T-helper 1 cell (primary cell): ENCODE results near the gene ZNF678.
"Not testable (repeated sequence)": the region's sequence is repeated elsewhere in the genome, so short reads cannot be mapped to it uniquely, and the experiment has no call there.

Experiments
- DNase-seq, 5 donors: peaks; one replicate each; pipeline ENCODE4 v3.0.0-alpha.2; 2012 to 2020

ZNF678 gene

DNA sequence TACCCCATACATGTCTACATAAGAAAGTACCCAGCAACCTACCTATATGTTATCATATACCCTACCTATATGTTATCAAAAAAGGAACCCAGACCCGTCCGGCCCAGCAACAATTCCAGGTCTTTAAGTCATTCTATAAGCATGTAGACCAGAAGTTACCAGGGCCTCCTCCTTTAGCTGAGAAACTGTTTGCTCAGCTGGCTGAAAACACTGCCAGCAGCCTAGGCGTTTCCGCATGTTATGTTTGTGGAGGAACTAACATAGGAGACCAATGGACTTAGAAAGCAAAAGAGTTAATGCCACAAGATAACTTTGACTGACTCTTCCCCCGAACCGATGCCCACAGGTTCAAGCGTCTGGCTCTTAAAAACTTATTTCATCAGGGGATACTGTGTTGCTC is 7.1 kb upstream of the ZNF678 start:
- DNase-seq: no peak

DNA sequence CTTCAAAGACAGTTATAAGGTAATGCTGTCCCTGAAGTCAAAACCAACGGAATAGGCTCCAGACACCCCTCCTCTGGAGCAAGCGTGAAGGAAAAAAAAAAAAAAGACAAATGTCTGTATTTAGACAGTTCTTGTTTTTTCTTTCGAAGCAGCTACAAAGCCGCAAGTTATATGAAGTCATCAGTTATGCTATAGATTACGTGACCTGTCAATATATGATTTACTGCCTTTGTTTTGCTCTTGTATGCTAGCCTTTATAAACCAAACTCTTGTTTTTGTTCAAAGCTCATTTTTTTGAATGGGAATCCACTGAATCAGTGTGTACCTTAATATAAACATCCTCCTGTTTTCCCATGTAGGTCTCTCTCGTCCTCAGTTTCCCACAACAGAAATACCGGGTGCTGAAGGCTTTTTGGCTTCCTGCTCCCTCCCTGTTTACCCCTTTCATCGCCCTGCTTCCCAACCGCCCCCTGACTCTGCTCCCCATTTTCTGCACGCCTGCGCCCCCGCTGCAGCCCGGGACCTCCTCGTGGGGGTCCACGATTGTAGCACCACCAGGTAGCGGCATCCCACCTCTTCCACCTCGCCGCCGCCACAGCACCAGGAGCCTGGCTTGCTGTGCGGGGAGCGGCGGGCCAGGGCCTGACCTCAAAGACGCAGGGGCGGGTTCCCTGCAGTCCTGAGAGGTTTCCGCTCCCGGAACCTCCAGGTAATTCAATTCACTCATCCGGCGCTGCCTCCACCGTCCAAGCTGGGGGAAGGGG is 5.2 kb upstream of the ZNF678 start:
- no peak for DNase-seq

DNA sequence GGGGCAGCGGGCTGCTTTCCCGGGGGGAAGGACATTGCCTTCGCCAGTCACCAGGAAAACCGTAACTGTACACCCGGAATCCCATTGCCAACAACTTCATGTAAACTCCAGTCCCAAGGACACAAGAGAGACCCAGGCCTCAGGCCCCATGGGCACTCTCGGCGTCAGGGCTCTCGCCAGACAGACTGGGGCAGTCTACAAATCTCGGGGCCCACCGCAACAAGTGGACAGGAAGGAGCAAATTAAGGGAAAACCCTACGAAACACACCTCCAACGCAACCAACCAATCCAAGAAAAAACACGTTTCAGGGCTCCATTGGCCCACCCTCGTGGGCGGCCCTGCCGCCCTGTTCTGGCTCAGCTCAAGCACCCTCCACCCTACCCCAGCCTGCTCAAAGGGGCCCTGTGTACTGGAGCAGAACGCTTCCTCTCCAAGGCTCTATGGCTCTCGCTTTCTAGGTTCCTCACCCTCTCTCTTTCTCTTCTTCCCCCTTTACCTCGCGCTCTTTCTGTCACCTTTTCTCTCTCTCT is 4.6 kb upstream of the ZNF678 start:
- DNase-seq: no peak

DNA sequence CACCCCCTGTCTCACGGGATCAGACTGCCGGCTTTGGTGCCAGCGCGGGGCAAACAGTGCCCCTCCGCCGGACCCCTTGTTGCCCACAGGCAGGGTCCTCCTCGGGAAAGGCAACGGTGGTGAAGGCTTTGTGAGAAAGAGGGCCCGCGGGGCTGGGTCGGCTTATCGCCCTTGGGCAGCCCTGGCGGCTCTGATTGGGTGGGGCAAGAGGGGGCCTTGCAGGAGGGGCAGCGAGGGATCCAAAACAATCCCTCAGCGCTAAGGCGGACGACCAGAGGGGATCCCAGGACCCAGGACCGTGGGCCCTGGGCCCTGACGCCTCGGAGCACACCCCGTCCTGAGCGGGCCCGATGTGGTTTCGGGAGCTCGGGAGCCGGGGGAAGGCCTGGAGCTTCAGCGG is 3.9 kb upstream of the ZNF678 start:
- no peak for DNase-seq

DNA sequence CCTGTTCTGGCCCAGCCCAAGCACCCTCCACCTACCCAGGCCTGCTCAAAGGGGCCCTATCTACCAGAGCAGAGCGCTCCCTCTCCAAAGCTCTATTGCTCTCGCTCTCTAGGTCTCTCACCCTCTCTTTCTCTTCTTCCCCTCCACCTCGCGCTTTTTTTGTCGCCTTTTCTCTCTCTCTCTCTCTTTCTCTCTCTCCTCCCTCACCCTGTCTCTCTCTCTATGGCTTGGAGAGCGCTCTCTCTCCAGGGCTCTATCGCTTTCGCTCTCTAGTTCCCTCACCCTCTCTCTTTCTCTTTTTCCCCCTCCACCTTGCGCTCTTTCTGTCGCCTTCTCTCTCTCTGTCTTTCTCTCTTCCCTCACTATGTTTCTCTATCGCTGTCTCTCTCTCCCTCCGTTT is 3.4 kb upstream of the ZNF678 start:
- no peak for DNase-seq

DNA sequence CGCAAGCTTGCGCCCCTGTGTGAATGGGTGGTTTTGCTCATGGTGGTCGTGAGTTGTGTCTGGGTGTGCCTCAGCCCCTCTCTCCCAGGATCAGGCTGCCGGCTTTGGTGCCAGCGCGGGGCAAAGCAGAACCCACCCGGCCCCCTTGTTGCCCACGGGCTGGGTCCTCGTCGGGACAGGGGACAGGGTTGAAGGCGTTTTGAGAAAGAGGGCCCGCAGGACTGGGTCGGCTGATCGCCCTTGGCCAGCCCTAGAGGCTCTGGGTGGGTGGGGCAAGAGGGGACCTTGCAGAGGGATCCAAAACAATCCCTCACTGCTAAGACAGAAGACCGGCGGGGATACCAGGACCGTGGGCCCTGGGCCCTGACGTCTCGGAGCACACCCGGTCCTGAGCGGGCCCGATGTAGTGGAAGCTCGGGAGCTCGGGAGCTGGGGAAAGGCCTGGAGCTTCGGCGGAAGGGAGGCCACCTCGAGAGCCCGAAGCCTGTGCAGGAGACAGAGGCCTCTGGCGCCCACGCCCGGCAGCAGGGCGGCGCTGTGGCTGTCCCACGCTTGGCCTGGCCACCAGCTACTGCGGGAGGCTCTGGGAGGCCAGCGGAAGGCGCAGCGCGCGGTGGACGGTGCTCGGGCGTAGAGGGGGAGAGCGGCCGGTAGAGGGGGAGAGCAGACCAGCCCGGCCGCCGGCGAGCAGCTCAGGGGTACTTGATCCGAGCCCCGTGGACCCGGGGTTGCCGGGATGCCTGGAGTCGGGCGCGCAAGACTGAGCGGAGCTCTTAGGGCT is 2.8 kb upstream of the ZNF678 start:
- DNase-seq: no peak

DNA sequence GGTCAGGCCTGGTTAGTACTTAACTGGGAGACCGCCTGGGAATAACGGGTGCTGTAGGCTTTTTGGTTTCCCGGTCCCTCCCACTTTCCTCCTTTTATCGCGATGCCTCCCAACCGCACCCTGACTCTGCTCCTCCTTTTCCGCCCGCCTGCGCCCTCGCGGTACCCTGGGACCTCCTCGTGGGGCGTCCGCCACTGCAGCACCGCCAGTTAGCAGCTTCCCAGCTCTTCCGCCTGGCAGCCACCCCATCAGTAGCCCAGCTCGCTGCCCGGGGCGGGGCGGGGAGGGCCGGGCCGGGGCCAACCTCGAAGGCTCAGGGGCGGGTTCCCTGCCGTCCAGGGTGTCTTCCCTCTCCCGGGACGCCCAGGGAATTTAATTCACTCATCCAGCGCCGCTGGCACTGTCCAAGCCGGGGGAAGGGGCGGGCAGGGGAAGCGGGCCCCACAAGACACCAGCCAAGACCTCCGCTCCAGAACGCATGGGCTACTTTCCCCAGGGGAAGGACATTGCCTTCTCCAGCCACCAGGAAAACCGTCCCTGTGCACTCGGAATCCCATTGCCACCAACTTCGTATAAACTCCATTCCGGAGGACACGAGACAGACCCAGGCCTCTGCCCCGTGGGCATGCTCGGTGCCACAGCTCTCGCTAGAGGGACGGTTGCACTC is 2.0 kb upstream of the ZNF678 start:
- no peak for DNase-seq

DNA sequence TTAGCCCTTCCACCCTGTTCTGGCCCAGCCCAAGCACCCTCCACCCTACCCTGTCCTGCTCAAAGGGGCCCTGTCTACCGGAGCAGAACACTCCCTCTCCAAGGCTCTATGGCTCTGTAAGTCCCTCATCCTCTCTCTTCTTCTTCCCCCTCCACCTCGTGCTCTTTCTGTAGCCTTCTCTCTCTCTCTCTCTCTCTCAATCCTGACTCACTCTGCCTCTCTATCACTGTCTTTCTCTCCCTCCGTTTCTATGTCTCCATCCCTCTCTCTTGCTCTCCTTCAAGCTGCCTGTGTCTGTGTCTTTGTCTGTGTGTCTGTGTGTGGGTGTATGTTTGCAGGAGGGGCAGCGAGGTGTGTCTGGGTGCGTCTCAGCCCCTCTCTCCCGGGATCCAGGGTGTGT is 1.3 kb upstream of the ZNF678 start:
- no peak for DNase-seq

DNA sequence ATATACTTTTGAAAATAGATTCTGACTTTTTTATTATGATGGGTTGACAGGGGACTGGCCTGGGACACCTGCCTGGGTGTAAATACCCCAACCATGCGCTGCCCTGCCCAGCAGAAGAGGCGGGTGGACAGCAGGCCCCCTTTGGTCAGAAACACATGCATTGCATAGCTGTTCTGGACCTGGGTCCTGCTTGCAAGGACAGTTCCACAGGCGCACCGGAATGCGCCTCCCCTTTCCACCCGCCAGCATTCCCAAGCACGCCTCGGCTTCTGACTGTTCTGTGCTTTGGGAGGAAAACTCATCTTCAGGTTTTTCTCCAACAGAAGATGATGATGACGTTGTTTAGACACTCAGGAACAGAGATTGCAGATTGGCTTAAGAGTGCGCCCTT is 428 bp upstream of the ZNF678 start:
- no peak for DNase-seq

DNA sequence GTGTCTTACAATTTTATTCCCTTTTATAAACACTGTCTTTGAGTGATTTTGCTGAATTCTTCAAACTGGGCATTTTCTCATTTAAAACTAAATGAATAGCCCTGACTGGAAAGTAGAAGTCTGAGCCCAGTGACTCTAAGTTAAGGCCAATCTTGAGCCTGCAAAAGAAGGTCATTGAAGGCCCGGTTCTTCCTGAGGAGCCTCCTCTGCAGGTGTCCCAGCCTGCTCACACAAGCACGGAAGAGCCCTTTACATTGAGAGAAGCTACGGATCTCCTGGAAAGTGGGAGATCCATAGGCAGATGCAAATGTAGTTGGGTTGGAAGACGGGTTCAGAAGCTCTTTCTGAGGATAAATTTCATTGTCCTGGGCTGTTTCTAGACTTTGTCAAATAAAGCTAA is 3.9 kb downstream of the ZNF678 start:
- no peak for DNase-seq

DNA sequence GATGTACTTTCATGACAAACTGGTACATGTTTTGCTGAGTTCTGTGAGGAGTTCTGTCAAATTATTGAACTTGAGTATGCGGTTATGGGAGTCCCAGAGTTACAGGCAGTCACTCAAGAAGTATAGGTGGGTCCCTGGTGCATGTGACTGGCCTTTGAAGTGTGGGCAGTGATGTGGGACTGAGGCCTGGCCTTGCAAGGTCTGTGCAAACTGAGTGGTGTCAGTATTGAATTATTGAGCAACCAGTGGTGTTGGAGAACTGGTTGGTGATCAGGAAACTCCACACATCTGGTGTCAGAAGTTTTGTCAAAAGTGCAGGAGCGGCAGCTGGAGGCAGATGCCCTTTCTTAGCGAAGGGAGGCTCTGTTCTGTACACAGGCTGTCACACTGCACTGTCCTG is 5.2 kb downstream of the ZNF678 start:
- DNase-seq: no peak

DNA sequence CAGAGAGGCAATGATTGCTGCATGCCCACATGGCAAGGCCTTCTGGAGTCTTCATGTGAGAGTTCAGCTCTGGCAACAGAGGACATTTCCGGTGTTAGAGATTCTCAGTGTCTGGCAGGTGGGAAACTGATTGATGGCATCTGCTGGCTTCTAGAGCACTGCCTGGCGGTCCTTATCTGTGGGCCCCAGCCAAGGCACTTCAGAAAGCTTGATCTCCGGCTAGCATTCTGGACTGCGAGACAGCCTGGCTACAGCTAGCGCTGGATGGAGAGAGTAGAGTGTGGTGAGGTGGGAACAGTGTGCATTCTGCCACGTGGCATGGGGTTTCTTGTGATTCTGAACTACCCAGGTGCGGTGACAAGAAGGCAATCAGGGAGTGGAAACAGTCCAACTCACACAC is 9.4 kb downstream of the ZNF678 start:
- no peak for DNase-seq

DNA sequence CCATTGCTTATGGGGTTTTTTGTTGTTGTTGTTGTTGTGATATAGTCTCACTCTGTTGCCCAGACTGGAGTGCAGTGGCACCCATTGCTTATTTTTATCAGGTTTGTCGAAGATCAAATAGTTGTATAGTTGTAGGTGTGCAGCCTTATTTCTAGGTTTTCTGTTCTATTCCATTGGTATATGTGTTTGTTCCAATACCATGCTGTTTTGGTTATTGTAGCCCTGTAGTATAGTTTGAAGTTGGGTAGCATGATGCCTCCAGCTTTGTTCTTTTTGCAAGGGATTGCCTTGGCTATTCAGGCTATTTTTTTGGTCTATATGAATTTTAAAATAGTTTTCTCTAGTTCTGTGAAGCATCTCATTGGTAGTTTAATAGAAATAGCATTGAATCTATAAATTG is 11.6 kb downstream of the ZNF678 start:
- no peak for DNase-seq

DNA sequence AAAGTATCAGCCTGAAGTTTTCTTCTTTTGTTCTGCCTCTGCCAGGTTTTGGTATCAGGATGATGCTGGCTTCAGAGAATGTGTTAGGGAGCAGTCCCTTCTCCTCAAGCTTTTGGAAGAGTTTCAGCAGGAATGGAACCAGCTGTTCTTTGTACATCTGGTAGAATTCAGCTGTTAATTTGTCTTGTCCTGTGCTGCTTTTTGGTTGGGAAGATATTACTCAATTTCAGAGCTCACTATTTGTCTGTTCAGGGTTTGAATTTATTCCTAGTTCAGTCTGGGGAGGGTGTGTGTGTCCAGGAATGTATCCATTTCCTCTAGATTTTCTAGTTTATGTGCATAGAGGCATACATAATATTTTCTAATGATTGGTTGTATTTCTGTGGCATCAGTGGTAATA is 12.8 kb downstream of the ZNF678 start:
- DNase-seq: no peak

DNA sequence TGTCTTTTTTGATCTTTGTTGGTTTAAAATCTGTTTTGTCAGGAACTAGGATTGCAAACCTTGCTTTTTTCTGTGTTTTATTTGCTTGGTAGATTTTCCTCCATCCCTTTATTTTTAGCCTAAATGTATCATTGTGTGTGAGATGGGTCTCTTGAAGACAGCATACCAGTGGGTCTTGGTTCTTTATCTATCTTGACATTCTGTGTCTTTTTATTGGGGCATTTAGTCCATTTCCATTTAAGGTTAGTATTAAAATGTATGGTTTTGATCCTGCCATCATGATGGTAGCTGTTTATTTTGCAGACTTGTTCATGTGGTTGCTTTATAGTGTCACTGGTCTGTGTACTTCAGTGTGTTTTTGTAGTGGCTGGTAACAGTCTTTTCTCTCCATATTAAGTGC is 14.1 kb downstream of the ZNF678 start:
- DNase-seq: no peak

DNA sequence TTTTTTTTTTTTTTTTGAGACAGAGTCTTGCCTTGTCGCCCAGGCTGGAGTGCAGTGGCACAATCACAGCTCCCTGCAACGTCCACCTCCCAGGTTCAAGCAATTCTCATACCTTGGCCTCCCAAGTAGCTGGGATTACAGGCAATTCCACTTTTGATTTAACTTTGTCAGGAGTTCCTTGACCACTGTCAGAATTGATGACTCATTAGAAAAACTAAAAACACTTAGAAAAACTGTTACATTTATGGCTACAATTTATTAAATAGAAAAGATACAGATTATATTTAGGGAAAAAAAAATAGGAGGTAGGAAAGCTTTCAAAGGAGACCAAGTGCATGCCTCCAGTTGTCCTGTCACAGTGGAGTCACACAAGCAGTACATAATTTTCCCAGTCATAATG is 20.0 kb downstream of the ZNF678 start:
- DNase-seq: no peak

DNA sequence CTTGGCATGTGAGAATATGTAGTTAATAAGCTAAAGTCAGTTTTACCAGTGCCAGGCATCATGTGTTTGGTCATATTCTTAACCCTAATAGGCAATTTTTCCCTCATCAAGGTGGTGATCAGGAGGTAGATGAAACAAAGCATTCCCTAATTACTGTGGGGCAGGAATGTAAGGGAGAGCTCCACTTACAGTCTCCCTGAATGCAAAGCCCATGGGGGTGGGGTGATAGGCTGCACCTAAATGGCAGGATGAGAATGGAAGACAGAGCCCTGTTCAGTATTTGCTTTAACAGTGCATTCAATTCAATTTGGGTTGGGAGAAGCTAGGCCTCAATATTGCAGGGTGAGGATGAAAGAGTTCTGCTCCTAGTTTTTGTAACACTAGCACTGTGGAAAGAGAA is 23.4 kb downstream of the ZNF678 start:
- DNase-seq: no peak

DNA sequence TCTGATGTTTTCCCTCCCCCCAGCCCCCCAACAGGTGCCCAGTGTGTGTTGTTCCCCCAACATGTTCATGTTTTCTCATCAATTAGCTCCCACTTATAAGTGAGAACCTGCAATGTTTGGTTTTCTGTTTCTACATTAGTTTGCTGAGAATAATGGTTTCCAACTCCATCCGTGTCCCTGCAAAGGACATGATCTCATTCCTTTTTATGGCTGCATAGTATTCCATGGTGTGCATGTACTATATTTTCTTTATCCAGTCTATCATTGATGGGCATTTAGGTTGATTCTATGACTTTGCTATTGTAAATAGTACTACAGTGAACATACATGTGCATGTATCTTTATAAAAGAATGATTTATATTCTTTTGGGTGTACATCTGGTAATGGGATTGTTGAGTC is 24.6 kb downstream of the ZNF678 start:
- DNase-seq: no peak

DNA sequence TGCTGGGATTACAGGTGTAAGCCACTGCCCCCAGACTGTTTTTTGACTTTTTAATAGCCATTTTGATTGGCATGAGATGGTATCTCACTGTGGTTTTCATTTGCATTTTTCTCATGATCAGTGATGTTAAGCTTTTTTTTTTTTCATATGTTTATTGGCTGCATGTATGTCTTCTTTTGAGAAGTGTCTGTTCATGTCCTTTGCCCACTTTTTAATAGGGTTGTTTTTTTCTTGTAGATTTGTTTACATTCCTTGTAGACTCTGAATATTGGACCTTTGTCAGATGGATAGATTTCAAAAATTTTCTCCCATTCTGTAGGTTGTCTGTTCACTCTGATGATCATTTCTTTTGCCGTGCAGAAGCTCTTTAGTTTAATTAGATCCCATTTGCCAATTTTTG is 25.4 kb downstream of the ZNF678 start:
- not testable (repeated sequence) for DNase-seq

DNA sequence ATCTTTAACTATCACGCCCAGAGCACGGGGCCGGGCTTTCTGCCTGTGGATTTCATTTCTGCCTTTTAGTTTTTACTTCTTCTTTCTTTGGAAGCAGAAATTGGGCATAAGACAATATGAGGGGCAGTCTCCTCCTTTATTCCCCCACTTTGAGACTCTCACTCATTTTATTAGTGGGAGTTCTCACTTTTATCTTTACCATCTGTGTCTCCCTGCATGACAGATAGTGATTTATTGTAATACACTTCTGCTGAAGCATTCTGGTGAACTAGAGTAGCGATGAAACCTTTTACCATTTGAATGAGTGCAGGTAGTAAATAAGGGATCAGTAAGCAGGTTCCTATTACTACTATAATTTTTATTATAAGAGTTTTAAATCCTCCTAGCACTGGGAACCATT is 26.4 kb downstream of the ZNF678 start:
- DNase-seq: not testable (repeated sequence)

DNA sequence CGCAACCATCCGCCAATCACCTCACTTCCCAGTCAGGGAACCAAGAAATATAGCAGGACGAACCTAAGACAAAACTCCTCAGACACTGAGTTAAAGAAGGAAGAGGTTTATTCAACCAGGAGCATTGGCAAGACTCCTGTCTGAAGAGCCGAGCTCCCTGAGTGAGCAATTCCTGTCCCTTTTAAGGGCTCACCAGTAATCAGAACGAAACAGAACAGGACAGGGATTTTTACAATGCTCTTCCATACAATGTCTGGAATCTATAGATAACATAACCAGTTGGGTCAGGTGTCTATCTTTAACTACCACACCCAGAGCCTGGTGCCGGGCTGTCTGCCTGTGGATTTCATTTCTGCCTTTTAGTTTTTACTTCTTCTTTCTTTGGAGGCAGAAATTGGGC is 32.9 kb downstream of the ZNF678 start:
- DNase-seq: not testable (repeated sequence)

DNA sequence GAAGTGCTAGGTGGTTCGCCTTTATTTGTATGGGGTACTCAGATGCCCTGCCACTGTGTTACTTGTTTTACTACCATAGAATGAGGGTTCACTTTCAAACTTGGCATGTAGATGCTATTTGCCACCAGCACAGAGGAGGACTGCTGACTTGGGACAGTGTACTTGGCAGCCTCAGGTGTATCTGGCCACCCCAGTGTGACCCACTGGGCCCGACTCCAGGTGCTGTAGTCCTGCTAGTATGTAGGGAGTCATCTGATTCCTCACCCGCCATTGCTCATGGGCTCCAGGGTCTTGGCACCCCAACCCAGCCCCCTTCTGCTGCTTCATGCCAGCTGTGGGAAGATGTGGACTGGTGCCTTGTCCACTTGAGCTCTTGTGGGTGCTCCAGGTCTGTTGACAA is 40.0 kb downstream of the ZNF678 start:
- no peak for DNase-seq

DNA sequence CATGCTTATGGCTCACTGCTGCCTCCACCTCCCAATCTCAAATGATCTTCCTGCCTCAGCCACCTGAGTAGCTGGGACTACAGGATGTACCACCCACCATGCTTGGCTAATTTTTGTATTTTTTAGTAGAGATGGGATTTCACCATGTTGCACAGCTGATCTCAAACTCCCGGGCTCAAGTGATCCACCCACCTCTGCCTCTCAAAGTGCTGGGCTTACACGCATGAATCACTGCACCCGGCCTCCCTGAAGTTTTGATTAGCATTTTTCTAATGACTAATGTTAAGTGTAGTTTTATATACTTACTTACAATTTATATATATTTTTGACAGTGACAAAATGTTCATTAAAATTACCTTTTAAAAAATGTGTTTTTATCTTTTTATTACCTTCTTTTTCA is 41.1 kb downstream of the ZNF678 start:
- no peak for DNase-seq

DNA sequence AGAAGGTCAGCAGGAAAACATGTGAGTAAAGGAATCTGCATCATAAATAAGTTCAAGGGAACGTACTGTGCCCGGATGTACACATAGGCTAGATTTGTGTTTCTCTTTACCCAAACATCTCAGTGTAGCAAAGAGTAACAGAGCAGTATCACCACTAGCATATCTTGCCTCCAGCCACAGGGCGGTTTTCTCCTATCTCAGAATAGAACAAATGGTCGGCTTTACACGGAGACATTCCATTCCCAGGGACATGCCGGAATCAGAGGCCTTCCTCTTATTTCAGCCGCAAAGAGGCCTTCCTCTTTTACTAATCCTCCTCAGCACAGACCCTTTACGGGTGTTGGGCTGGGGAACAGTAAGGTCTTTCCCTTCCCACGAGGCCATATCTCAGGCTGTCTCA is 42.9 kb downstream of the ZNF678 start:
- DNase-seq: not testable (repeated sequence)
